ENCODE measurements around the gene LHX1.

The LHX1 gene

GRCh38 chr17:36972186-36972700, 35.0 kb downstream of the LHX1 start:
- DNase-seq, result no peak

- DNase-seq, result no peak
These were observed 35.6 kb downstream of the LHX1 start for GRCh38 chr17:36972905-36973304.

- no peak for DNase-seq
These were observed 38.7 kb downstream of the LHX1 start for GRCh38 chr17:36975922-36976515.

- DNase-seq, result no peak
These were observed 39.8 kb downstream of the LHX1 start for GRCh38 chr17:36977066-36977465.

- no peak for DNase-seq
These were observed 40.3 kb downstream of the LHX1 start for GRCh38 chr17:36977568-36977967.

GRCh38 chr17:36978810-36979564, 41.7 kb downstream of the LHX1 start:
- DNase-seq, result no peak

GRCh38 chr17:36979565-36979941, 42.3 kb downstream of the LHX1 start:
- DNase-seq, result no peak

- DNase-seq, result no peak
These were observed 43.0 kb downstream of the LHX1 start for GRCh38 chr17:36980280-36980761.

GRCh38 chr17:36983618-36984017, 46.3 kb downstream of the LHX1 start:
- DNase-seq, result no peak

- no peak for DNase-seq
These were observed 51.9 kb downstream of the LHX1 start for GRCh38 chr17:36989173-36989572.

- DNase-seq, result no peak
These were observed 55.4 kb downstream of the LHX1 start for GRCh38 chr17:36992701-36993100.

GRCh38 chr17:36993227-36993626, 56.0 kb downstream of the LHX1 start:
- DNase-seq, result no peak
